ENCODE measurements around the gene TMEM120B.
"Not testable (repeated sequence)": the region's sequence is repeated elsewhere in the genome, so short reads cannot be mapped to it uniquely, and the experiment has no call there.

Gene TMEM120B

GRCh38 chr12:121712461-121713256 is at the start of gene TMEM120B:
TMEM120B (plus strand) TSS chr12:121712752; CDS start chr12:121712896, 144 bp downstream.
- peak; percentile 8 for TF ChIP-seq CTCF (IDR thresholded peaks at IDR 0.05; ENCODE audit: poor library complexity, severe bottlenecking)
- no peaks in the 10 kb centered on the region; the same call in 1 of the 2 replicates for H3K36me3 ChIP-seq (ENCODE audit: low read depth)
- peak within 1 kb of the TSS; percentile 54 for H3K27ac ChIP-seq (ENCODE audit: poor library complexity, severe bottlenecking)
- no peak for DNase-seq (ENCODE audit: low spot score)
- peaks cover 20% of the 10 kb centered on the region for H3K4me1 ChIP-seq (ENCODE audit: insufficient read depth, poor library complexity, severe bottlenecking)
- ATAC-seq (ENCODE audit: low read depth): peak; percentile 36
- H3K9me3 ChIP-seq (ENCODE audit: severe bottlenecking): no peaks in the 10 kb centered on the region
- H3K4me3 ChIP-seq (ENCODE audit: severe bottlenecking): peak within 1 kb of the TSS; percentile 78
- no peaks in the 10 kb centered on the region for H3K27me3 ChIP-seq (ENCODE audit: insufficient read depth, poor library complexity, severe bottlenecking)

DNA sequence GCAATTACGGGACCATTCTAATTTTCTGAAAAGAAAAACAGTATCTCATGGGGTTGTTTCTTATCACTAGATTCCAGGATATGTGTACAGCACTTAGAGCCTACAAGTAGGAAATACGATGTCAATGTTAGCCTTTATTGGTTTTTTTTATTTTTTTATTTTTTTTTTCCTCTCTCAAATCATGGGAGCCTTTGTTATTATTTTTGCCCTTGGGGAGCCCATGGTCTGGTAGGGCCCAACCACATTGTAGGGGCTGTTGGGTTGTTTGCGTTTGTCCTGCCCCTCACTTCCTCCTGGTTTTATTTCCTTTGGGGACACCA is 49.0 kb upstream of the TMEM120B start:
- DNase-seq (ENCODE audit: low spot score) (no peak), ATAC-seq (ENCODE audit: low read depth) (no peak)
- Histone ChIP-seq H3K4me3 (ENCODE audit: severe bottlenecking) (no peak overlapping the region), H3K9me3 (ENCODE audit: severe bottlenecking) (no peaks in the 10 kb centered on the region), H3K36me3 (ENCODE audit: low read depth) (no peaks in the 10 kb centered on the region), H3K27me3 (ENCODE audit: insufficient read depth, poor library complexity, severe bottlenecking) (no peaks in the 10 kb centered on the region), H3K4me1 (ENCODE audit: insufficient read depth, poor library complexity, severe bottlenecking) (peaks cover 4% of the 10 kb centered on the region), H3K27ac (ENCODE audit: poor library complexity, severe bottlenecking) (no peak overlapping the region)
- no peak for TF ChIP-seq CTCF (IDR thresholded peaks at IDR 0.05; ENCODE audit: poor library complexity, severe bottlenecking)

GRCh38 chr12:121666829-121667228 is 45.7 kb upstream of the TMEM120B start:
- not testable (repeated sequence) for H3K27ac ChIP-seq (ENCODE audit: poor library complexity, severe bottlenecking); H3K4me1 ChIP-seq (ENCODE audit: insufficient read depth, poor library complexity, severe bottlenecking); DNase-seq (ENCODE audit: low spot score); ATAC-seq (ENCODE audit: low read depth); H3K36me3 ChIP-seq (ENCODE audit: low read depth); H3K4me3 ChIP-seq (ENCODE audit: severe bottlenecking); H3K27me3 ChIP-seq (ENCODE audit: insufficient read depth, poor library complexity, severe bottlenecking); H3K9me3 ChIP-seq (ENCODE audit: severe bottlenecking)

DNA sequence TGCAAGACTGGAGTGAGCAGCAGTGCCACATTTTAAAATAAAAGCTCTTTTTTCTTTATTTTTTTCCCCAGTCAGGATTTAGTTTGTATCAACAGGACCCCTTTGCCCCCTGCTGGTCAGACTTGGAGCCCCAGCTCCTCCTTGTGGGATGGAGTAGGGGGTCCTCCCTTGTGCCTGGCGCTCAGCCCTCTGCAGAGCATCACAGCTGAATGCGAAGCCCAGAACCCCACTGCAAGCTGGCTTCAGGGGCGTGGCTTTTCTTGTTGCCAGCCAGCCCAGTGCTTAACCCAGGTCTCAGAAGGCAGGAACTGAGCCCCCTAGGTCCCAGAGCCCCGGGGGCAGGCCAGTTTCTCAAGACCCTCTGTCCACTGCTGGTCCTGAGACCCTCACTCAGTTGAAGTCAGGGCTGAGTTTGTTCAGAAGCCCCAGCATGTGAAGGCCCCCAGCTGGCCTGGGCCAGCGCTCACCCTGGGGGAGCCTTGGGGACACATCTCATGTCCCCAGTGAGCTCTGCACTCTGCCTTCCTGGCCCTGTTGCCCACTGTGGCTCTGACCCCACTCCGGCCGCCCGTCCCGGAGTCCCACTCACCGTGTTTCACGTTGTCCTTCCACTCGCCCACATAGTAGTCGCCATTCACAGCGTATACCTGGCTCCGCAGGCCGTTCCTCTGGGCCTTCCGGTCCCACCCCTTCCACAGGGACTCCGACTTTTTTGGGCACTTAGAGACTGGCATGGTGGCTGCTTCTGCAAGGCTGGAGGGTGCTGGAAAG is 43.6 kb upstream of the TMEM120B start:
- peaks cover 10% of the 10 kb centered on the region for H3K4me1 ChIP-seq (ENCODE audit: insufficient read depth, poor library complexity, severe bottlenecking)
- no peak for ATAC-seq (ENCODE audit: low read depth)
- H3K9me3 ChIP-seq (ENCODE audit: severe bottlenecking): no peaks in the 10 kb centered on the region

GRCh38 chr12:121669521-121669900 is 43.0 kb upstream of the TMEM120B start, which contains the start of gene MORN3:
MORN3 (minus strand) TSS chr12:121669654; CDS start chr12:121669483, 171 bp downstream.
- TF ChIP-seq CTCF (IDR thresholded peaks at IDR 0.05; ENCODE audit: poor library complexity, severe bottlenecking): no peak
- Histone ChIP-seq H3K4me1 (ENCODE audit: insufficient read depth, poor library complexity, severe bottlenecking) (peaks cover 10% of the 10 kb centered on the region), H3K27ac (ENCODE audit: poor library complexity, severe bottlenecking) (no peak within 1 kb of the TSS), H3K4me3 (ENCODE audit: severe bottlenecking) (no peak within 1 kb of the TSS), H3K36me3 (ENCODE audit: low read depth) (no peaks in the 10 kb centered on the region), H3K9me3 (ENCODE audit: severe bottlenecking) (no peaks in the 10 kb centered on the region), H3K27me3 (ENCODE audit: insufficient read depth, poor library complexity, severe bottlenecking) (no peaks in the 10 kb centered on the region)
- ATAC-seq (ENCODE audit: low read depth): no peak
- no peak for DNase-seq (ENCODE audit: low spot score)

More for the DNA sequence above, 43.6 kb upstream of the TMEM120B start:
- H3K27ac ChIP-seq (ENCODE audit: poor library complexity, severe bottlenecking): no peak overlapping the region
- no peaks in the 10 kb centered on the region for H3K36me3 ChIP-seq (ENCODE audit: low read depth)
- no peaks in the 10 kb centered on the region for H3K27me3 ChIP-seq (ENCODE audit: insufficient read depth, poor library complexity, severe bottlenecking)
- peak; percentile 62 for TF ChIP-seq CTCF (IDR thresholded peaks at IDR 0.05; ENCODE audit: poor library complexity, severe bottlenecking)
- DNase-seq (ENCODE audit: low spot score): no peak
- no peak overlapping the region for H3K4me3 ChIP-seq (ENCODE audit: severe bottlenecking)
